ENCODE results near the gene LAMA2. TPM values are rescaled to one million over a fixed set of nuclear protein-coding genes. Genes with fewer than 3 reads are reported as not detected.

Gene LAMA2
- total and polyA plus RNA-seq, 2 donors (not counting 1 experiment from before 2014, with no cell fraction given) = 19.5 to 67.5 TPM

- Histone ChIP-seq H3K36me3 (ENCODE audit: control insufficient read depth, insufficient read depth, low read length) (no peaks in the 10 kb centered on the region), H3K4me2 (ENCODE audit: extremely low read depth, insufficient read depth, low read length) (no peak overlapping the region), H4K20me1 (ENCODE audit: control insufficient read depth, extremely low read depth, insufficient read depth, low read length) (no peaks in the 10 kb centered on the region), H3K79me2 (ENCODE audit: control insufficient read depth, insufficient read depth, low read length) (no peaks in the 10 kb centered on the region), H3K4me3 (replicated peaks in 1 of 4; ENCODE audit: control extremely low read depth in 1 of 4, insufficient read depth in 1 of 4, low read depth in 3 of 4, low read length in 4 of 4) (no peak overlapping the region), H2AFZ (ENCODE audit: low read length) (no peak overlapping the region), H3K27ac (ENCODE audit: insufficient read depth, low read length) (no peak overlapping the region), H3K27me3 (ENCODE audit: control insufficient read depth, insufficient read depth, low read length) (no peaks in the 10 kb centered on the region), H3K4me1 (ENCODE audit: control insufficient read depth, extremely low read depth, insufficient read depth, low read length) (no peaks in the 10 kb centered on the region), H3K9ac (ENCODE audit: insufficient read depth, low read length) (no peak overlapping the region), H3K9me3 (ENCODE audit: control insufficient read depth, insufficient read depth, low read depth, low read length) (no peaks in the 10 kb centered on the region)
- TF ChIP-seq EZH2 (IDR thresholded peaks at IDR 0.05; ENCODE audit: low read length, missing control alignments) = no peak
- no peak for TF ChIP-seq CTCF (conservative IDR thresholded peaks at IDR 0.05 in 1 of 2, IDR thresholded peaks at IDR 0.05 in 1 of 2; ENCODE audit: low read depth in 1 of 2, low read length in 2 of 2)
- DNase-seq (ENCODE audit: low read depth in 2 of 2) = no peak
These were observed 366.0 kb downstream of the LAMA2 start for GRCh38 chr6:129248946-129249345.

- DNase-seq (ENCODE audit: low read depth in 2 of 2) = peak; percentile 73 to 78
- Histone ChIP-seq H3K27me3 (ENCODE audit: control insufficient read depth, insufficient read depth, low read length) (no peaks in the 10 kb centered on the region), H3K9ac (ENCODE audit: insufficient read depth, low read length) (no peak overlapping the region), H3K4me3 (replicated peaks in 1 of 4; ENCODE audit: control extremely low read depth in 1 of 4, insufficient read depth in 1 of 4, low read depth in 3 of 4, low read length in 4 of 4) (no peak overlapping the region), H3K36me3 (ENCODE audit: control insufficient read depth, insufficient read depth, low read length) (no peaks in the 10 kb centered on the region), H3K79me2 (ENCODE audit: control insufficient read depth, insufficient read depth, low read length) (no peaks in the 10 kb centered on the region), H3K9me3 (ENCODE audit: control insufficient read depth, insufficient read depth, low read depth, low read length) (no peaks in the 10 kb centered on the region), H3K4me2 (ENCODE audit: extremely low read depth, insufficient read depth, low read length) (no peak overlapping the region), H2AFZ (ENCODE audit: low read length) (no peak overlapping the region), H4K20me1 (ENCODE audit: control insufficient read depth, extremely low read depth, insufficient read depth, low read length) (no peaks in the 10 kb centered on the region), H3K27ac (ENCODE audit: insufficient read depth, low read length) (no peak overlapping the region), H3K4me1 (ENCODE audit: control insufficient read depth, extremely low read depth, insufficient read depth, low read length) (no peaks in the 10 kb centered on the region)
- no peak for TF ChIP-seq EZH2 (IDR thresholded peaks at IDR 0.05; ENCODE audit: low read length, missing control alignments)
- TF ChIP-seq CTCF (conservative IDR thresholded peaks at IDR 0.05 in 1 of 2, IDR thresholded peaks at IDR 0.05 in 1 of 2; ENCODE audit: low read depth in 1 of 2, low read length in 2 of 2) = peak; percentile 85 to 88
These were observed 368.9 kb downstream of the LAMA2 start for GRCh38 chr6:129251669-129252376.

GRCh38 chr6:129252377-129253071, 369.6 kb downstream of the LAMA2 start:
- Histone ChIP-seq H3K27me3 (ENCODE audit: control insufficient read depth, insufficient read depth, low read length) (no peaks in the 10 kb centered on the region), H2AFZ (ENCODE audit: low read length) (no peak overlapping the region), H3K4me1 (ENCODE audit: control insufficient read depth, extremely low read depth, insufficient read depth, low read length) (no peaks in the 10 kb centered on the region), H3K27ac (ENCODE audit: insufficient read depth, low read length) (no peak overlapping the region), H3K9me3 (ENCODE audit: control insufficient read depth, insufficient read depth, low read depth, low read length) (no peaks in the 10 kb centered on the region), H3K4me2 (ENCODE audit: extremely low read depth, insufficient read depth, low read length) (no peak overlapping the region), H3K79me2 (ENCODE audit: control insufficient read depth, insufficient read depth, low read length) (no peaks in the 10 kb centered on the region), H3K36me3 (ENCODE audit: control insufficient read depth, insufficient read depth, low read length) (no peaks in the 10 kb centered on the region), H3K9ac (ENCODE audit: insufficient read depth, low read length) (no peak overlapping the region), H3K4me3 (replicated peaks in 1 of 4; ENCODE audit: control extremely low read depth in 1 of 4, insufficient read depth in 1 of 4, low read depth in 3 of 4, low read length in 4 of 4) (no peak overlapping the region), H4K20me1 (ENCODE audit: control insufficient read depth, extremely low read depth, insufficient read depth, low read length) (no peaks in the 10 kb centered on the region)
- TF ChIP-seq EZH2 (IDR thresholded peaks at IDR 0.05; ENCODE audit: low read length, missing control alignments) (no peak), CTCF (conservative IDR thresholded peaks at IDR 0.05 in 1 of 2, IDR thresholded peaks at IDR 0.05 in 1 of 2; ENCODE audit: low read depth in 1 of 2, low read length in 2 of 2) (no peak)
- DNase-seq (ENCODE audit: low read depth in 2 of 2) = peak; percentile 36 to 57

Data from fibroblast of lung (primary cell).